Measurements from ENCODE around the gene CHCHD6. TPM values are rescaled to one million over a fixed set of nuclear protein-coding genes. Genes with fewer than 3 reads are reported as not detected.

The CHCHD6 gene
- total RNA-seq, 3 donors from 2014 or later: 5.9 to 9.8 (median 6.5) TPM

GRCh38 chr3:126971891-126972351 is 267.9 kb downstream of the CHCHD6 start:
- Histone ChIP-seq H3K36me3 (ENCODE audit: low read depth) (no peaks in the 10 kb centered on the region), H3K4me1 (ENCODE audit: low read depth) (no peaks in the 10 kb centered on the region), H3K4me3 (no peak overlapping the region), H3K9me3 (peaks cover 7% of the 10 kb centered on the region)
- DNase-seq (peak; percentile 54 to 71 (median 55)), ATAC-seq (peak; percentile 45)
- TF ChIP-seq, protein P1, sequence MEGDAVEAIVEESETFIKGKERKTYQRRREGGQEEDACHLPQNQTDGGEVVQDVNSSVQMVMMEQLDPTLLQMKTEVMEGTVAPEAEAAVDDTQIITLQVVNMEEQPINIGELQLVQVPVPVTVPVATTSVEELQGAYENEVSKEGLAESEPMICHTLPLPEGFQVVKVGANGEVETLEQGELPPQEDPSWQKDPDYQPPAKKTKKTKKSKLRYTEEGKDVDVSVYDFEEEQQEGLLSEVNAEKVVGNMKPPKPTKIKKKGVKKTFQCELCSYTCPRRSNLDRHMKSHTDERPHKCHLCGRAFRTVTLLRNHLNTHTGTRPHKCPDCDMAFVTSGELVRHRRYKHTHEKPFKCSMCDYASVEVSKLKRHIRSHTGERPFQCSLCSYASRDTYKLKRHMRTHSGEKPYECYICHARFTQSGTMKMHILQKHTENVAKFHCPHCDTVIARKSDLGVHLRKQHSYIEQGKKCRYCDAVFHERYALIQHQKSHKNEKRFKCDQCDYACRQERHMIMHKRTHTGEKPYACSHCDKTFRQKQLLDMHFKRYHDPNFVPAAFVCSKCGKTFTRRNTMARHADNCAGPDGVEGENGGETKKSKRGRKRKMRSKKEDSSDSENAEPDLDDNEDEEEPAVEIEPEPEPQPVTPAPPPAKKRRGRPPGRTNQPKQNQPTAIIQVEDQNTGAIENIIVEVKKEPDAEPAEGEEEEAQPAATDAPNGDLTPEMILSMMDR (IDR thresholded peaks at IDR 0.05): no peak
- intact Hi-C loops (cut with DNase I, micrococcal nuclease): no loop called here

GRCh38 chr3:126972866-126973265 is 268.8 kb downstream of the CHCHD6 start:
- TF ChIP-seq, protein P1 (IDR thresholded peaks at IDR 0.05): no peak
- Histone ChIP-seq H3K4me3 (no peak overlapping the region), H3K4me1 (ENCODE audit: low read depth) (no peaks in the 10 kb centered on the region), H3K9me3 (peaks cover 7% of the 10 kb centered on the region), H3K36me3 (ENCODE audit: low read depth) (no peaks in the 10 kb centered on the region)
- peak in 1 of 3 donors; percentile 28 for DNase-seq
- ATAC-seq: no peak
- intact Hi-C loops (cut with DNase I, micrococcal nuclease): no loop called here

DNA sequence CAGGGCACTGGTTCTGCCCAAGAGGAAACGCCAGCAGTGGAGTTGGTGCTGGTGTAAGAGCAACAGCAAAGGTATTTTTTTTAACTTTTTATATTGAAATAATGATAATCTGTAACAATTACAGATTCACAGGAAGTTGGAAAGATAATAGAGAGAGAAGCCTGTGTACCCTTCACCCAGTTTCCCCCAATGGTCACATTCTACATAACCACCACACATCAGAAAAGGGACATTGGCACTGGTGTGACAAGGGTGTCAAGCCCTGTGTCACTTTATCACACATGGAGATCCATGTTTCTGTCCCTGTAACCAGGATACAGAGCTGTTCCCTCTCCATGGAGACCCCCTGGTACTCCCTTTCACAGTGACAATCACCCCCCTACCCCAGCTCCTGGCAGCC is 269.8 kb downstream of the CHCHD6 start:
- TF ChIP-seq, protein P1 (IDR thresholded peaks at IDR 0.05): no peak
- Histone ChIP-seq H3K4me1 (ENCODE audit: low read depth) (no peaks in the 10 kb centered on the region), H3K36me3 (ENCODE audit: low read depth) (no peaks in the 10 kb centered on the region), H3K4me3 (no peak overlapping the region), H3K9me3 (peaks cover 7% of the 10 kb centered on the region)
- DNase-seq (no peak), ATAC-seq (no peak)
- intact Hi-C loops (cut with DNase I, micrococcal nuclease): no loop called here

DNA sequence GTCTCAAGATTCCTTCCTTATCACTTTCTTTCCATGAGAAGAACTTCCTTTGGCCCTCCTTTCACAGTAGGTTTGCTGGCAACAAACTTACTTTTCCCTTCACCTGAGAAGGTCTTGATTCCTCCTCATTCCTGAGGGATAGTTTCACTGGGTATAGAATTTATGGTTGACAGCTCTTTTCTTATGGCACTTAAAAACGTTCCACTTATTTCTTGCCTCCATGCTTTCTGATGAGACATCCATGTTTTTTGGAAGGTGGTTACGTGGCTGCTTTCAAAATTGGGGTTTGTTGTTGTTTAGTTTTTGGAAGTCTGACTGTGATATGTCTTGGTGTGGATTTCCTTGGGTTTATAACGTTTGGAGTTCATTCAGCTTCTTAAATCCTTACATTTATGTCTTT is 270.7 kb downstream of the CHCHD6 start:
- peaks cover 7% of the 10 kb centered on the region for H3K9me3 ChIP-seq
- ATAC-seq (no peak), DNase-seq (no peak)
- H3K4me3 ChIP-seq: no peak overlapping the region
- intact Hi-C loops (cut with DNase I, micrococcal nuclease): no loop called here
- H3K4me1 ChIP-seq (ENCODE audit: low read depth): no peaks in the 10 kb centered on the region
- H3K36me3 ChIP-seq (ENCODE audit: low read depth): no peaks in the 10 kb centered on the region
- TF ChIP-seq, protein P1 (IDR thresholded peaks at IDR 0.05): no peak

GRCh38 chr3:126976906-126977305 is 272.9 kb downstream of the CHCHD6 start:
- DNase-seq (no peak), ATAC-seq (no peak)
- Histone ChIP-seq H3K4me1 (ENCODE audit: low read depth) (no peaks in the 10 kb centered on the region), H3K36me3 (ENCODE audit: low read depth) (no peaks in the 10 kb centered on the region), H3K4me3 (no peak overlapping the region), H3K9me3 (peaks cover 7% of the 10 kb centered on the region)
- intact Hi-C loops (cut with DNase I, micrococcal nuclease): no loop called here
- TF ChIP-seq, protein P1 (IDR thresholded peaks at IDR 0.05): no peak

GRCh38 chr3:126977821-126978220 is 273.8 kb downstream of the CHCHD6 start:
- TF ChIP-seq, protein P1 (IDR thresholded peaks at IDR 0.05): no peak
- H3K9me3 ChIP-seq: peaks cover 7% of the 10 kb centered on the region
- no peak for DNase-seq
- intact Hi-C loops (cut with DNase I, micrococcal nuclease): no loop called here
- H3K4me3 ChIP-seq: no peak overlapping the region
- no peaks in the 10 kb centered on the region for H3K36me3 ChIP-seq (ENCODE audit: low read depth)
- ATAC-seq: no peak
- H3K4me1 ChIP-seq (ENCODE audit: low read depth): no peaks in the 10 kb centered on the region
